Pancreas (tissue), 10 donors: ENCODE results near the gene FOXF1. TPM values are rescaled to one million over a fixed set of nuclear protein-coding genes. Genes with fewer than 3 reads are reported as not detected.

Source experiments
- ATAC-seq, 4 donors: fragments of 200-7000 bp; cut with Tn5 transposase; one replicate each; pipeline versions ENCODE4 v1.8.0 to v1.9.1; 2020; ENCODE audit warnings: mild to moderate bottlenecking in 4 of 4, moderate library complexity in 4 of 4
- DNase-seq, 6 donors: peaks; one replicate each; pipeline ENCODE4 v3.0.0-alpha.2; 2020
- FAIRE-seq: peaks from 2 replicates; lab custom pipeline; 2012; peaks lifted over from hg19 to GRCh38; lab: Jason Lieb, UNC
- H3K27ac ChIP-seq, 4 donors: fragments of 200-600 bp; sonication (generic); 1 replicate in 3 of 4; 2 replicates in 1 of 4; pipeline versions ENCODE4 v1.5.0 to v1.8.0; 2020
- H3K27me3 ChIP-seq, 4 donors: fragments of 200-600 bp; one replicate each; pipeline ENCODE4 v1.8.0; 2021
- H3K36me3 ChIP-seq, 3 donors: fragments of 200-600 bp; sonication (generic) in 1 of 3; one replicate each; pipeline versions ENCODE4 v1.5.0 to v1.8.0; 2020 to 2021
- H3K4me1 ChIP-seq, 3 donors: fragments of 200-600 bp; one replicate each; pipeline ENCODE4 v1.8.0; 2021
- H3K4me3 ChIP-seq, 4 donors: fragments of 200-600 bp; sonication (generic) in 2 of 4; one replicate each; pipeline versions ENCODE4 v1.5.0 to v1.8.0; 2020 to 2021
- H3K9me3 ChIP-seq, 4 donors: fragments of 200-600 bp; one replicate each; pipeline ENCODE4 v1.8.0; 2021
- WGBS, 2 donors: extraction: QIAGEN DNeasy Blood & Tissue Kit; methylation state at CpG; one replicate each; pipeline ENCODE4 v1.1.7; 2013; 5-methylcytosine and 5-hydroxymethylcytosine counted together
- intact Hi-C, 3 donors: fragments of 100-400 bp; cut with DNase I; formaldehyde crosslinking; loops; one replicate each; pipeline versions ENCODE4 v1.11.1 to v1.14.2; 2022
- polyA plus RNA-seq, 2 donors: library from polyadenylated mRNA; stranded (reverse); fragments of 200-250 nt; gene quantifications; one replicate each; pipeline ENCODE4 v1.2.3, GENCODE V29; 2013
- total RNA-seq, 6 donors: library from RNA; stranded (reverse); fragmentation: NEBNext Ultra II Directional in 4 of 6; extraction: Animal tissue kit (Norgen Biotek cat#: 25700) in 4 of 6; gene quantifications; one replicate each; pipeline versions ENCODE4 v1.2.1 to v1.2.4, GENCODE V29; 2021 to 2023
- TF ChIP-seq, protein P1 (sequence below), 4 donors: fragments of 200-600 bp; sonication (generic) in 3 of 4; IDR thresholded peaks; one replicate each; pipeline versions ENCODE4 v1.5.0 to v1.8.0; 2021; ENCODE audit warnings: antibody characterized with exemption in 4 of 4
- donor health status: healthy with polysubstance abuse.
- donor health status: DM: no; HTN: no; CAD: no; lungs with moderate emphysema.
- donor health status: DM: no; HTN: no; CAD: no.
- donor health status: control.
- donor health status: control.
- donor health status: Bipolar disorder and iron deficiency.
- donor health status: DM: yes; HTN: yes; CAD: no.
- donor health status: DM: no; HTN: no; CAD: no.
- donor health status: DM: no; HTN: no; CAD: no.
- donor health status: DM: yes; HTN: yes; CAD: no.

FOXF1 gene
- total and polyA plus RNA-seq, 8 donors = 0.16 to 1.2 (median 0.52) TPM

DNA sequence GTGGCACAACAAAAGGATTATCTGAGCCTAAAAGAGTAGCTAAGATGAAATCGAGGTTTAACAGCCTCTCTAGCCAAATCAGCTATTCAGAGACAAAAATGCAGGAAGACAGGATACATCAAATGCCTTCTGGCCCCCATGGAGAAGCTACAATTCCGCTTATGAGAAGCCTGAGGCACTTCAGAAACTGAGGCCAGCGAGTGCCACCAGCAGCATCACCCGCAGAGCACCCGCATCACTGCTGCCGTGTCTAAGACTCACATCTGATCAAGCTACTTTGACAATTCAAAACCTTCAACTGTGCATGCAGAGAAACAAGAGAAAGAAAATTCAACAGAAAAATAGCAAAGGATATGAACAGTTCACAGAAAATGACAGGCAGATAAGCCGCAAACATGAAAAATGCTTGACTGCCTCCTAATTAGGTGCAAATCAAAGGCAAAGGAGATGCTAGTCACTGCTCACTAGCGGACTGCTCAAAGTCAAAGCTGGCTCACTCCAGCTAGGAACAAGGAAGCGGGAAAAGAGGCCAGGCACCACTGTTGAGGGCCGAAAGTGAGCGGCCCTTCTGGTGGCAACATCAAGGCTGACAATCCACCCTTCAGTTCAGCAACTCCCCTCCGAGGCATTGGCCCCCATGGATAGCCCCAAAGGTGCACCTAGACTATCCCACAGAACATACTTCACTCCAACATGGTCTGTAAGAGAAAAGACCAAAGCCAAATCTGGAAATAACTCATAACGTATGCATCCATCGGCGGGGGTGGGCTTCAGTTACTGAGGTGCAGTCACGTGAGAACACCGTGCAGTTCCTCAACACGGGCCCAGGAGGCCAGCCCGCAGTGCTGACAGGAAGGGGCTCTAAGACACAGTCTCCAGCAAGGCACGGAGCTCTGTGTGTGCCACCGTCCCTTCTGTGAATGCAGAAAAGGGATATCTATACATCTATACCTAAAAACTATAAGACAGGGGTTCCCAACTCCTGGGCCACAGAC lies 32.7 kb downstream of the FOXF1 start:
- no peak overlapping the region for H3K4me3 ChIP-seq
- no peak overlapping the region for H3K27ac ChIP-seq
- H3K36me3 ChIP-seq = peaks cover 5 to 58% (median 19%) of the 10 kb centered on the region in 3 donors
- no peak for DNase-seq
- TF ChIP-seq, protein P1, sequence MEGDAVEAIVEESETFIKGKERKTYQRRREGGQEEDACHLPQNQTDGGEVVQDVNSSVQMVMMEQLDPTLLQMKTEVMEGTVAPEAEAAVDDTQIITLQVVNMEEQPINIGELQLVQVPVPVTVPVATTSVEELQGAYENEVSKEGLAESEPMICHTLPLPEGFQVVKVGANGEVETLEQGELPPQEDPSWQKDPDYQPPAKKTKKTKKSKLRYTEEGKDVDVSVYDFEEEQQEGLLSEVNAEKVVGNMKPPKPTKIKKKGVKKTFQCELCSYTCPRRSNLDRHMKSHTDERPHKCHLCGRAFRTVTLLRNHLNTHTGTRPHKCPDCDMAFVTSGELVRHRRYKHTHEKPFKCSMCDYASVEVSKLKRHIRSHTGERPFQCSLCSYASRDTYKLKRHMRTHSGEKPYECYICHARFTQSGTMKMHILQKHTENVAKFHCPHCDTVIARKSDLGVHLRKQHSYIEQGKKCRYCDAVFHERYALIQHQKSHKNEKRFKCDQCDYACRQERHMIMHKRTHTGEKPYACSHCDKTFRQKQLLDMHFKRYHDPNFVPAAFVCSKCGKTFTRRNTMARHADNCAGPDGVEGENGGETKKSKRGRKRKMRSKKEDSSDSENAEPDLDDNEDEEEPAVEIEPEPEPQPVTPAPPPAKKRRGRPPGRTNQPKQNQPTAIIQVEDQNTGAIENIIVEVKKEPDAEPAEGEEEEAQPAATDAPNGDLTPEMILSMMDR (IDR thresholded peaks at IDR 0.05) = no peak
- H3K9me3 ChIP-seq = no peaks in the 10 kb centered on the region
- H3K4me1 ChIP-seq = no peaks in the 10 kb centered on the region
- FAIRE-seq = no peak
- H3K27me3 ChIP-seq = no peaks in the 10 kb centered on the region
- ATAC-seq = no peak
- WGBS, 2 donors = 88 to 90% methylated on average over 21 of the region's 21 CpGs
- intact Hi-C loops = no loop called here

DNA sequence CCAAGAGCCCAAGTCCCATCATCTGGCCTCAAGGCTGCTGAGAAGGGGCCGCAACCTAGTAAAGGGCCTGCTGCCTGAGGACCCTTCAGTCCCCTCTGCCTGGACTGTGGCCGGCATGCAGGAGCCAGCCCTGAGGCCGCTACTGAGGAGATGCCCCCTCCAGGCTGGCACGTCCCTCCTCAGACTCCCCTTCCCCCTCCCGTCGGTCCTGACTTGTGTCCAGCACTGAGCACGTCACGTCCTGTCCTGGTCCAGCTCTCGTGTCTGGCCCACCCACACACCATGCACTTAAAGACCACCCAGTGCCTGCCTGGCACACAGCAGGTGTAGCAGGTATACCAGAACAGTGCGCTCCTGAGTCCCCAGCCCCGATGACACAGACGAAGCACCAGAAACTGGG lies 35.2 kb downstream of the FOXF1 start:
- Histone ChIP-seq H3K36me3 (peaks cover 5 to 37% (median 8%) of the 10 kb centered on the region in 3 donors), H3K27me3 (no peaks in the 10 kb centered on the region), H3K4me1 (no peaks in the 10 kb centered on the region), H3K4me3 (no peak overlapping the region), H3K27ac (no peak overlapping the region), H3K9me3 (no peaks in the 10 kb centered on the region)
- intact Hi-C loops = no loop called here
- FAIRE-seq (no peak), DNase-seq (no peak), ATAC-seq (no peak)
- 88% methylated on average over 12 of the region's 12 CpGs for WGBS, 2 donors
- TF ChIP-seq, protein P1 (IDR thresholded peaks at IDR 0.05) = no peak

DNA sequence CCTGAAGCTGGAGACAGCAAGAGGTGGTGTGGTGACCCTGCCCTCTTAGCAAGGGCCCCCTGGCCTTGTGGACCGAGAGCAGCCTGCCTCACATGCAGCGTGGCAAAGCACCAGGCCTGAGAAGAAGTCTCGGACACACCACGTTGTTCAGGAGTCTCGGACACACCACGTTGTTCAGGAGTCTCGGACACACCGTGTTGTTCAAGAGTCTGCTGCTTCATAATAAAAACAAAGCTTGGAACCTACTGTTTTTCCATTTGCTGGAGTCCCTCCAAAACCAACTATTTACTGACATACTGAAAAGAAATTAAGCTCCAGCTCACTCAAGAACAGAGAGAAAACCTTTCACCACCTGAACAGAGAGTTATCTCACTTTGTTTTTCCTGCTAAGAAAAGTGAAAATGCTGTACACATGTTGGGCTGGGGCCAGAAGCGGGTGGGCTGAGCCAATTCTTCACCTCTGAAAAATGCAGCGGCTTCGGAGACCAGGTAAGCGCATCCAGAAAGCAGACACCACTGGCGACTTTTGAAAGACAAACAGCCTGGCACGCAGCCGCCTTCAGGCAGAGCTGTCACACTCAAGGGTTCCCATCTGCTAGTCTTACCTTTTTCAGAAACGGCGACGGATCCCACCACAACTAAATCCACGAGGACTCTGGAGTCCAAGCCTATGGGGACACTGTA lies 35.8 kb downstream of the FOXF1 start:
- H3K9me3 ChIP-seq = no peaks in the 10 kb centered on the region
- peaks cover 5 to 33% (median 6%) of the 10 kb centered on the region in 3 donors for H3K36me3 ChIP-seq
- H3K4me1 ChIP-seq = no peaks in the 10 kb centered on the region
- H3K27me3 ChIP-seq = no peaks in the 10 kb centered on the region
- ATAC-seq (no peak), DNase-seq (no peak), FAIRE-seq (no peak)
- no peak overlapping the region for H3K27ac ChIP-seq
- intact Hi-C loops = no loop called here
- TF ChIP-seq, protein P1 (IDR thresholded peaks at IDR 0.05) = no peak
- no peak overlapping the region for H3K4me3 ChIP-seq
- WGBS, 2 donors = 89 to 93% methylated on average over 19 of the region's 19 CpGs

DNA sequence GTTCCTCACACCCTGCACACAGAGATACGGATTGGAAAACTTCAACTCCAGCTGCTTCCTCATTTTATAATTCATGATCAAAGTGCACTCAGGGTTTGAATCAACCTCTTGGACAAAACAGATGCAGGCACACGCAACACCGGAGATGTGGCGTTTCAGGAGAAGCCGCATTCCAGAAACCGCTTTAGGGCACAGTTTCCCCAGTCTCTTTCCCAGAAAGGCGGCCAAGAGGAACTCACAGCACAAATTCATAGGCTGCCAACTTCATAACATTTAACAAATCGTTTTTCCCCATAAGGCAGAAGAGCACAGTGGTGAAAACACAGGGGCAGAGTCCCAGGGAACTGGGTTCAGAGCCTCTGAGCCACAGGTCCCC lies 36.3 kb downstream of the FOXF1 start:
- DNase-seq = no peak
- no peak for FAIRE-seq
- H3K9me3 ChIP-seq = no peaks in the 10 kb centered on the region
- ATAC-seq = no peak
- no peak overlapping the region for H3K27ac ChIP-seq
- H3K4me1 ChIP-seq = no peaks in the 10 kb centered on the region
- H3K4me3 ChIP-seq = no peak overlapping the region
- TF ChIP-seq, protein P1 (IDR thresholded peaks at IDR 0.05) = no peak
- H3K36me3 ChIP-seq = peaks cover 3 to 32% (median 3%) of the 10 kb centered on the region in 3 donors
- H3K27me3 ChIP-seq = no peaks in the 10 kb centered on the region
- WGBS, 2 donors = 89 to 93% methylated on average over 8 of the region's 8 CpGs
- intact Hi-C loops = no loop called here
